PC-3 (cell line): Measurements from ENCODE around the gene TMC7. TPM values are rescaled to one million over a fixed set of nuclear protein-coding genes. Genes with fewer than 3 reads are reported as not detected.
A peak's percentile ranks its signal among the peaks of the same experiment; 100 is the strongest.

Experiments used
- ATAC-seq: fragments of 200-7000 bp; cut with Tn5 transposase; 2 replicates; pipeline ENCODE4 v1.9.1; 2020; ENCODE audit warnings: mild to moderate bottlenecking, moderate library complexity
- BruUV-seq: library from RNA; stranded (reverse); fragments of 400-500 nt; replicated peaks from 2 replicates; lab custom pipeline; 2021; lab: Mats Ljungman, UMichigan
- CTCF ChIA-PET: fragments of 300-600 bp; sonication (Branson Sonifier 250); formaldehyde crosslinking; loops from one replicate; lab custom pipeline; 2022; ENCODE audit warnings: antibody characterized with exemption; lab: Charles Lee
- POLR2A ChIA-PET: fragments of 300-600 bp; sonication (Branson Sonifier 250); formaldehyde crosslinking; loops from one replicate; lab custom pipeline; 2022; ENCODE audit warnings: antibody characterized with exemption; ENCODE audit not compliant: unreplicated experiment; lab: Charles Lee
- DNase-seq: peaks from one replicate; pipeline ENCODE4 v3.0.0-alpha.2; 2015
- H2AFZ ChIP-seq: fragments of 300-600 bp; sonication (generic); 2 replicates; pipeline ENCODE4 v1.6.0; 2016; ENCODE audit warnings: antibody characterized with exemption, low read length
- H3F3A ChIP-seq: fragments of 300-600 bp; sonication (generic); one replicate; pipeline ENCODE4 v1.6.0; 2017; ENCODE audit warnings: antibody characterized with exemption, low read length, control low read depth, mild to moderate bottlenecking; ENCODE audit not compliant: unreplicated experiment
- H3K27ac ChIP-seq: fragments of 300-600 bp; sonication (generic); 2 replicates; pipeline ENCODE4 v1.5.1; 2016; ENCODE audit warnings: mild to moderate bottlenecking, low read length
- H3K27me3 ChIP-seq: fragments of 300-600 bp; sonication (generic); 2 replicates; pipeline ENCODE4 v1.6.1; 2016; ENCODE audit warnings: low read length, mixed read lengths
- H3K36me3 ChIP-seq: fragments of 300-600 bp; sonication (generic); 2 replicates; pipeline ENCODE4 v1.6.1; 2016; ENCODE audit warnings: low read depth, mixed run types, low read length, mixed read lengths
- H3K4me1 ChIP-seq: fragments of 300-600 bp; sonication (generic); 2 replicates; pipeline ENCODE4 v1.5.1; 2016; ENCODE audit warnings: low read length; ENCODE audit not compliant: insufficient read depth
- H3K4me2 ChIP-seq: fragments of 300-600 bp; sonication (generic); 2 replicates; pipeline ENCODE4 v1.6.0; 2016; ENCODE audit warnings: low read length
- H3K4me3 ChIP-seq: fragments of 300-600 bp; sonication (generic); 2 replicates; pipeline ENCODE4 v1.5.1; 2016; ENCODE audit warnings: mild to moderate bottlenecking, low read length, mixed read lengths
- H3K79me2 ChIP-seq: fragments of 300-600 bp; sonication (generic); 2 replicates; pipeline ENCODE4 v1.6.1; 2017; ENCODE audit warnings: low read length, mixed read lengths
- H3K9ac ChIP-seq: fragments of 300-600 bp; sonication (generic); 2 replicates; pipeline ENCODE4 v1.6.0; 2016; ENCODE audit warnings: mild to moderate bottlenecking, low read length
- H3K9me2 ChIP-seq: fragments of 300-600 bp; sonication (generic); replicated peaks from 2 replicates; pipeline ENCODE4 v1.6.1; 2016; ENCODE audit warnings: mixed run types, low read length, mixed read lengths
- H3K9me3 ChIP-seq: fragments of 300-600 bp; sonication (generic); 2 replicates; pipeline ENCODE4 v1.6.1; 2016; ENCODE audit warnings: low read length, mixed read lengths
- H4K20me1 ChIP-seq: fragments of 300-600 bp; sonication (generic); 2 replicates; pipeline ENCODE4 v1.6.1; 2016; ENCODE audit warnings: low read length, mixed read lengths
- CTCF ChIP-seq: fragments of 300-600 bp; sonication (generic); conservative IDR thresholded peaks from 2 replicates; pipeline ENCODE4 v1.5.1; 2017; ENCODE audit warnings: antibody characterized with exemption, low read depth, mild to moderate bottlenecking, low read length
- EZH2 ChIP-seq: fragments of 300-600 bp; sonication (generic); IDR thresholded peaks from one replicate; pipeline ENCODE4 v1.6.1; 2017; ENCODE audit warnings: antibody characterized with exemption, mild to moderate bottlenecking, low read length; ENCODE audit not compliant: unreplicated experiment
- EZH2phosphoT487 ChIP-seq: fragments of 300-600 bp; sonication (generic); IDR thresholded peaks from 2 replicates; pipeline ENCODE4 v1.6.1; 2018; ENCODE audit warnings: mild to moderate bottlenecking, antibody characterized with exemption, low read length, borderline replicate concordance
- intact Hi-C: fragments of 100-400 bp; cut with micrococcal nuclease; formaldehyde crosslinking; loops from 2 replicates; pipeline ENCODE4 v1.9.0; 2023
- total RNA-seq: library from RNA; depleted of rRNA; stranded (reverse); fragments of >200 nt; gene quantifications from 2 replicates; pipeline ENCODE4 v1.2.3, GENCODE V29; 2014

Gene TMC7
- total RNA-seq, 1 experiment from 2014 or later = 5.3 TPM

GRCh38 chr16:19095654-19096053 lies 111.9 kb downstream of the TMC7 start:
- POLR2A ChIA-PET = interaction anchor here (0.7 kb wide), 1 partner anchor 20 kb away, joined by 16 read pairs; no protein-coding TSS in a partner anchor
- intact Hi-C loops = no loop called here
- H3K4me2 ChIP-seq = peak overlapping the region; percentile 44; the same call in 1 of the 2 replicates
- H4K20me1 ChIP-seq = no peaks in the 10 kb centered on the region
- H2AFZ ChIP-seq = no peak overlapping the region
- no peaks in the 10 kb centered on the region for H3F3A ChIP-seq
- BruUV-seq = no TSS peak
- H3K27ac ChIP-seq = peak overlapping the region; percentile 81
- H3K9ac ChIP-seq = peak overlapping the region; percentile 46
- H3K9me3 ChIP-seq = no peaks in the 10 kb centered on the region
- DNase-seq (peak; percentile 86), ATAC-seq (peak; percentile 33)
- H3K9me2 ChIP-seq = no peaks in the 10 kb centered on the region
- H3K4me1 ChIP-seq = peaks cover 44% of the 10 kb centered on the region
- TF ChIP-seq EZH2phosphoT487 (no peak), CTCF (no peak), EZH2 (no peak)
- H3K79me2 ChIP-seq = no peaks in the 10 kb centered on the region
- no peak overlapping the region for H3K4me3 ChIP-seq
- no peaks in the 10 kb centered on the region for H3K27me3 ChIP-seq
- H3K36me3 ChIP-seq = no peaks in the 10 kb centered on the region
- CTCF ChIA-PET = no interaction called here

GRCh38 chr16:19098173-19098572 lies 114.4 kb downstream of the TMC7 start:
- ATAC-seq (no peak), DNase-seq (no peak)
- no peak overlapping the region for H3K27ac ChIP-seq
- no peaks in the 10 kb centered on the region for H3F3A ChIP-seq
- no peaks in the 10 kb centered on the region for H3K9me2 ChIP-seq
- H2AFZ ChIP-seq = no peak overlapping the region
- H3K27me3 ChIP-seq = no peaks in the 10 kb centered on the region
- H3K36me3 ChIP-seq = no peaks in the 10 kb centered on the region
- no peaks in the 10 kb centered on the region for H3K9me3 ChIP-seq
- H3K9ac ChIP-seq = no peak overlapping the region
- no peaks in the 10 kb centered on the region for H4K20me1 ChIP-seq
- no peaks in the 10 kb centered on the region for H3K79me2 ChIP-seq
- POLR2A ChIA-PET = no interaction called here
- CTCF ChIA-PET = no interaction called here
- H3K4me2 ChIP-seq = no peak overlapping the region
- no peak overlapping the region for H3K4me3 ChIP-seq
- H3K4me1 ChIP-seq = peaks cover 38% of the 10 kb centered on the region
- intact Hi-C loops = no loop called here
- BruUV-seq = no TSS peak
- TF ChIP-seq CTCF = no peak
- no peak for TF ChIP-seq EZH2
- no peak for TF ChIP-seq EZH2phosphoT487

GRCh38 chr16:19102187-19102872 lies 118.6 kb downstream of the TMC7 start:
- H3K4me2 ChIP-seq = peak overlapping the region; percentile 42
- no peaks in the 10 kb centered on the region for H3K9me2 ChIP-seq
- no peaks in the 10 kb centered on the region for H3K9me3 ChIP-seq
- no TSS peak for BruUV-seq
- H3F3A ChIP-seq = no peaks in the 10 kb centered on the region
- no peak overlapping the region for H2AFZ ChIP-seq
- TF ChIP-seq EZH2 (no peak), CTCF (no peak), EZH2phosphoT487 (no peak)
- H3K4me3 ChIP-seq = no peak overlapping the region
- ChIA-PET POLR2A (no interaction called here), CTCF (no interaction called here)
- no peaks in the 10 kb centered on the region for H3K79me2 ChIP-seq
- no peaks in the 10 kb centered on the region for H4K20me1 ChIP-seq
- intact Hi-C loops = no loop called here
- H3K36me3 ChIP-seq = no peaks in the 10 kb centered on the region
- DNase-seq = peak; percentile 53
- peaks cover 12% of the 10 kb centered on the region for H3K4me1 ChIP-seq
- no peak for ATAC-seq
- peak overlapping the region; percentile 26; the same call in 1 of the 2 replicates for H3K27ac ChIP-seq
- H3K27me3 ChIP-seq = no peaks in the 10 kb centered on the region
- no peak overlapping the region for H3K9ac ChIP-seq
